Hepatocyte (in vitro differentiated cells): ENCODE data around the gene TMEM232. TPM values are rescaled to one million over a fixed set of nuclear protein-coding genes. Genes with fewer than 3 reads are reported as not detected.
A peak's percentile ranks its signal among the peaks of the same experiment; 100 is the strongest.

Source experiments
- DNase-seq: peaks from one replicate; pipeline ENCODE4 v3.0.0-alpha.2; 2016; ENCODE audit warnings: low spot score
- H2AFZ ChIP-seq: fragments of 200-600 bp; sonication (generic); 2 replicates; pipeline ENCODE4 v1.6.0; 2016; ENCODE audit warnings: antibody characterized with exemption, mild to moderate bottlenecking
- H3K27ac ChIP-seq: fragments of 200-600 bp; sonication (generic); 2 replicates; pipeline ENCODE4 v1.5.1; 2016; ENCODE audit warnings: mild to moderate bottlenecking
- H3K27me3 ChIP-seq: fragments of 200-600 bp; sonication (generic); 2 replicates; pipeline ENCODE4 v1.6.1; 2016
- H3K36me3 ChIP-seq: fragments of 200-600 bp; sonication (generic); replicated peaks from 2 replicates; pipeline ENCODE4 v1.5.1; 2016; ENCODE audit warnings: low read depth; ENCODE audit not compliant: insufficient read depth
- H3K4me1 ChIP-seq: fragments of 200-600 bp; sonication (generic); 2 replicates; pipeline ENCODE4 v1.5.1; 2016; ENCODE audit warnings: mild to moderate bottlenecking, moderate library complexity; ENCODE audit not compliant: insufficient read depth
- H3K4me2 ChIP-seq: fragments of 200-600 bp; sonication (generic); 2 replicates; pipeline ENCODE4 v1.6.0; 2016
- H3K4me3 ChIP-seq: fragments of 200-600 bp; sonication (generic); 2 replicates; pipeline ENCODE4 v1.5.1; 2016; ENCODE audit warnings: mild to moderate bottlenecking
- H3K79me2 ChIP-seq: fragments of 200-600 bp; sonication (generic); 2 replicates; pipeline ENCODE4 v1.6.0; 2017; ENCODE audit warnings: mild to moderate bottlenecking
- H3K9me2 ChIP-seq: fragments of 200-600 bp; sonication (generic); replicated peaks from 2 replicates; pipeline ENCODE4 v1.6.0; 2017; ENCODE audit warnings: mild to moderate bottlenecking; ENCODE audit not compliant: insufficient read depth
- H3K9me3 ChIP-seq: fragments of 200-600 bp; sonication (generic); 2 replicates; pipeline ENCODE4 v1.5.1; 2016; ENCODE audit warnings: low read depth, mild to moderate bottlenecking
- H4K20me1 ChIP-seq: fragments of 200-600 bp; sonication (generic); 2 replicates; pipeline ENCODE4 v1.6.0; 2016; ENCODE audit warnings: mild to moderate bottlenecking; ENCODE audit not compliant: insufficient read depth, poor library complexity, severe bottlenecking
- EZH2 ChIP-seq: fragments of 200-600 bp; sonication (generic); IDR thresholded peaks from 2 replicates; pipeline ENCODE4 v1.6.1; 2016; ENCODE audit warnings: antibody characterized with exemption, mild to moderate bottlenecking, borderline replicate concordance
- EZH2phosphoT487 ChIP-seq: fragments of 200-600 bp; sonication (generic); IDR thresholded peaks from one replicate; pipeline ENCODE4 v1.6.1; 2018; ENCODE audit warnings: antibody characterized with exemption, mild to moderate bottlenecking, low read depth, moderate library complexity; ENCODE audit not compliant: unreplicated experiment, severe bottlenecking
- WGBS: methylation state at CpG from one replicate; pipeline ENCODE4 v1.1.6; 2016; ENCODE audit warnings: low lambda C conversion rate; ENCODE audit errors: missing lambda C conversion rate; 5-methylcytosine and 5-hydroxymethylcytosine counted together
- polyA plus RNA-seq: library from polyadenylated mRNA; unstranded; fragments of >200 nt; fragmentation: Nextera tagmentation; extraction: Ambion mirVana; gene quantifications from 2 replicates; pipeline ENCODE4 v1.2.1, GENCODE V29; 2016
- total RNA-seq: library from RNA; depleted of rRNA; stranded (reverse); fragments of >200 nt; gene quantifications from 2 replicates; pipeline ENCODE4 v1.2.3, GENCODE V29; 2014
- TF ChIP-seq, protein P1 (sequence below): fragments of 200-600 bp; sonication (generic); IDR thresholded peaks from 2 replicates; pipeline ENCODE4 v1.5.1; 2016; ENCODE audit warnings: antibody characterized with exemption, mild to moderate bottlenecking; ENCODE audit not compliant: poor library complexity

The TMEM232 gene
- total and polyA plus RNA-seq, 2 experiments from 2014 or later: 2.4 to 2.8 TPM

DNA sequence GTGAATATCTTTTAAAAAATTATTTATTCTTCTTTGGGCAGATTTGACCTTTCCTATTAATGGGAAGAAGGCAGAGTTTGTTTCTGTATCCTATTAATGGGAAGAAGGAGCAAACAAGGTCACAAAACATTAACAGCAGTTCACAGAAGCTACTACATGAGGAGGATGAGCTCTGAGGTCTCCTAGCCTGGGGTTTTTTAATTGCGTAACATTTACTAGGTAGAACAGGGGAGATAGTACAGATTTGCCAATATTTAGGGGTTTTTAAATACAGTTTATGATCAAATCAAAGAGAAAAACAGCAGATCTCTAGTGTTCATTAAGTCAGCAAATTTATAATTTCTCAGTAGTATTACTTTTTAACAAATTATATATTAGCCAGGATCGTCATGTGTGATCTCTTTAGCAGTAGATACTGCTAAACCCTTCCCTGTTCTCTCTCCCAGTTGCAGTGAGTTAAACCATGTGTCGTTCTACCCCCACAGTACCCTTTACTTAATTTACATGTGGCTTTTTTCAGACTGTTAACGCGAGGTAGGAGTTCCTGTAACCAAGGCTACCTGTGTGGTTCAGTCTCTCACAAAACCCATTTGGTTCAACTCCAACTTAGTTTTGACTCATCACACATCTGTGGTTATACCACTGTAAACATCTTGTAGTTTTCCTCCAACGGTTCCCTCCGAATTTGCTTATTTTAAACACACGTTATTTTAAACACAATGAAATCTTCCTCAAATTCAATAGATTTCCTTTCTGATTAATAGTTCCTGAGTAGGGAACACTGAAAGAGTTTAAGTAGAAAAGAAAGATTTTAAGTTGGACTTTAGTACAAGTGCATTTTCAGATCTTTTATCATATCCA, 25.7 kb upstream of the TMEM232 start:
- Histone ChIP-seq H3K4me2 (no peak overlapping the region), H3K79me2 (no peaks in the 10 kb centered on the region), H2AFZ (no peak overlapping the region), H3K27ac (no peak overlapping the region), H3K4me1 (no peaks in the 10 kb centered on the region), H3K27me3 (no peaks in the 10 kb centered on the region), H3K36me3 (no peaks in the 10 kb centered on the region), H3K9me3 (no peaks in the 10 kb centered on the region), H4K20me1 (no peaks in the 10 kb centered on the region), H3K4me3 (no peak overlapping the region), H3K9me2 (no peaks in the 10 kb centered on the region)
- 79% methylated on average over 8 of the region's 8 CpGs for WGBS
- no peak for DNase-seq
- TF ChIP-seq, protein P1, sequence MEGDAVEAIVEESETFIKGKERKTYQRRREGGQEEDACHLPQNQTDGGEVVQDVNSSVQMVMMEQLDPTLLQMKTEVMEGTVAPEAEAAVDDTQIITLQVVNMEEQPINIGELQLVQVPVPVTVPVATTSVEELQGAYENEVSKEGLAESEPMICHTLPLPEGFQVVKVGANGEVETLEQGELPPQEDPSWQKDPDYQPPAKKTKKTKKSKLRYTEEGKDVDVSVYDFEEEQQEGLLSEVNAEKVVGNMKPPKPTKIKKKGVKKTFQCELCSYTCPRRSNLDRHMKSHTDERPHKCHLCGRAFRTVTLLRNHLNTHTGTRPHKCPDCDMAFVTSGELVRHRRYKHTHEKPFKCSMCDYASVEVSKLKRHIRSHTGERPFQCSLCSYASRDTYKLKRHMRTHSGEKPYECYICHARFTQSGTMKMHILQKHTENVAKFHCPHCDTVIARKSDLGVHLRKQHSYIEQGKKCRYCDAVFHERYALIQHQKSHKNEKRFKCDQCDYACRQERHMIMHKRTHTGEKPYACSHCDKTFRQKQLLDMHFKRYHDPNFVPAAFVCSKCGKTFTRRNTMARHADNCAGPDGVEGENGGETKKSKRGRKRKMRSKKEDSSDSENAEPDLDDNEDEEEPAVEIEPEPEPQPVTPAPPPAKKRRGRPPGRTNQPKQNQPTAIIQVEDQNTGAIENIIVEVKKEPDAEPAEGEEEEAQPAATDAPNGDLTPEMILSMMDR: no peak
- TF ChIP-seq EZH2phosphoT487 (no peak), EZH2 (no peak)

DNA sequence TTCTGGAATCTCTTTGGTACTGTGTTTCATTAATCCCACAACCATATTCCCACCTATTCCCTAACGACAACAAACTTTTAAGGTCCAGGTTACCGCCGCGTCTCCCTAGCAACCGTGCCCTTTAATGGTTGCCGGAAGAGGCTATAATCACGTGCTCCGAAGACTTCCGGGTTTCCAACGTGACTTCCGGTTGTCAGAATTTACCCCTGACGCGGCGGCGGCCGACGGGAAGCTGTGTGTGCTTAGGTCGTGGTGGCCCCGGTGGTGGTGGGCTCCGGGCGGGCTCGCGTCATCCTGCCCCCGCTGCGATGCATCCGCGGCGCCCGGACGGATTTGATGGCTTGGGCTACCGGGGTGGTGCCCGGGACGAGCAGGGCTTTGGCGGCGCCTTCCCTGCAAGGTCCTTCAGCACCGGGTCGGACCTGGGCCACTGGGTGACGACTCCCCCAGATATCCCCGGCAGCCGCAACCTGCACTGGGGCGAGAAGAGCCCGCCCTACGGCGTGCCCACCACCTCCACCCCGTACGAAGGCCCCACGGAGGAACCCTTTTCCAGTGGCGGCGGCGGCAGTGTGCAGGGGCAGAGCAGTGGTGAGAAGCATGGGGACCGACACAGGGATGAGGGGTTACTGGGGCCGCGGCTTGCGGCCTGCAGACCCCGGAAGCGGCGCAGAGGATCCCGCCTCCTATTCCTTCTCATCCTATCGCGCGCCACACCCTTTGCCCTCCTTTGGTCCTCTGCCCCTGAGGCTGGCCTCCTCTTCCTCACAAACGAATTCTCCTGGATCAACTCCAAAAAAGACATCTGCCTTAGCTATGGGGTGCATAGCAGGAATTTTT, 12.6 kb upstream of the TMEM232 start, which contains the start of gene SLC25A46:
Gene SLC25A46, plus strand, starts transcription at position 196 of the 840 bp plus-strand sequence. Its CDS starts 113 bp downstream, at position 309.
- Histone ChIP-seq H3K4me3 (peak within 1 kb of the TSS; percentile 48), H2AFZ (peak within 1 kb of the TSS; percentile 89), H4K20me1 (no peaks in the 10 kb centered on the region), H3K27me3 (no peaks in the 10 kb centered on the region), H3K79me2 (peaks cover 40% of the 10 kb centered on the region), H3K36me3 (no peaks in the 10 kb centered on the region), H3K4me1 (peaks cover 6% of the 10 kb centered on the region), H3K4me2 (peak within 1 kb of the TSS; percentile 89), H3K9me3 (no peaks in the 10 kb centered on the region), H3K27ac (peak within 1 kb of the TSS; percentile 92), H3K9me2 (no peaks in the 10 kb centered on the region)
- WGBS: 2% methylated on average over 49 of the region's 62 CpGs
- DNase-seq: peak; percentile 95
- TF ChIP-seq, protein P1: no peak
- TF ChIP-seq EZH2phosphoT487 (no peak), EZH2 (no peak)

DNA sequence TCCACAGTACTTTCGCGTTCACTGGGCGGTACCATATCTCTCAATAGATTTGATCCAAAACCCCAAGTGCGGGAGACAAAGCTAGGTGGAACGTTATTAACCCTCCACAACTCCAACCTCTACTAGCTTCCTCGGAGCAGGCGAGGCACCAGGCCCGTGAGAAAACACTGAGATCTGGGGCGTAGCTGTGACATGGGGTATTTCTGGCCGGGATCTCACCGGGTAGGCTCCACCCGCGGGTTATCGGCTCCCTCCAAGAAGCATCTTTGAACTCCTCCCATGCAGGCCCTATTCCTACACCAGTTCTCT, 12.0 kb upstream of the TMEM232 start:
- peak overlapping the region; percentile 48 for H3K4me3 ChIP-seq
- H3K36me3 ChIP-seq: no peaks in the 10 kb centered on the region
- H3K9me3 ChIP-seq: no peaks in the 10 kb centered on the region
- H3K79me2 ChIP-seq: peaks cover 40% of the 10 kb centered on the region
- peak overlapping the region; percentile 92 for H3K27ac ChIP-seq
- H3K9me2 ChIP-seq: no peaks in the 10 kb centered on the region
- no peak for DNase-seq
- H3K27me3 ChIP-seq: no peaks in the 10 kb centered on the region
- peak overlapping the region; percentile 81 for H3K4me2 ChIP-seq
- peak overlapping the region; percentile 89 for H2AFZ ChIP-seq
- 1% methylated on average over 14 of the region's 14 CpGs for WGBS
- no peak for TF ChIP-seq EZH2phosphoT487
- TF ChIP-seq, protein P1: no peak
- no peak for TF ChIP-seq EZH2
- peaks cover 6% of the 10 kb centered on the region for H3K4me1 ChIP-seq
- H4K20me1 ChIP-seq: no peaks in the 10 kb centered on the region
